ENCODE measurements around the gene VAPA.

DNA sequence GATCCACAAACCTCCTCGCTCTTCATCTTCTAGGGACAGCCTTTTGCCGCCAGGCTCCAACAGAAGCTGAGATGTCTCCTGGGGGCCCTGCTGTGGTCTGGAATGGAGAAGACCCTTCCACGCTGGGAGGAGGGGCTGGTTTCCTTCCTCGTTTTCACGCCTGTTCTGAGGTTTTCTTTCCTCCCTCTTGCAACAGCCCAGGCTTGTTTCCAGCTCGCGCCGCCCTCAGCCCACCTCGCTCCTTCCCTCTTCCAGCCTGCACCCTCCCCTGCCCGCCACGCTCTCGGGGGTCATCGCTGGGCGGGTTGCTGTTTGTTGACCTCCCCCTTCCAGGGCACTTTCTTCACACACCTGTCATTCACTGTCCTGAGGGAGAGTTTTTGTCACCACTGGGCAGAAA lies 55.4 kb downstream of the VAPA start:
- no peak for TF ChIP-seq POLR2A (IDR thresholded peaks at IDR 0.05)
- no peak for TF ChIP-seq POLR2AphosphoS5 (IDR thresholded peaks at IDR 0.05)
- TF ChIP-seq, protein P1, sequence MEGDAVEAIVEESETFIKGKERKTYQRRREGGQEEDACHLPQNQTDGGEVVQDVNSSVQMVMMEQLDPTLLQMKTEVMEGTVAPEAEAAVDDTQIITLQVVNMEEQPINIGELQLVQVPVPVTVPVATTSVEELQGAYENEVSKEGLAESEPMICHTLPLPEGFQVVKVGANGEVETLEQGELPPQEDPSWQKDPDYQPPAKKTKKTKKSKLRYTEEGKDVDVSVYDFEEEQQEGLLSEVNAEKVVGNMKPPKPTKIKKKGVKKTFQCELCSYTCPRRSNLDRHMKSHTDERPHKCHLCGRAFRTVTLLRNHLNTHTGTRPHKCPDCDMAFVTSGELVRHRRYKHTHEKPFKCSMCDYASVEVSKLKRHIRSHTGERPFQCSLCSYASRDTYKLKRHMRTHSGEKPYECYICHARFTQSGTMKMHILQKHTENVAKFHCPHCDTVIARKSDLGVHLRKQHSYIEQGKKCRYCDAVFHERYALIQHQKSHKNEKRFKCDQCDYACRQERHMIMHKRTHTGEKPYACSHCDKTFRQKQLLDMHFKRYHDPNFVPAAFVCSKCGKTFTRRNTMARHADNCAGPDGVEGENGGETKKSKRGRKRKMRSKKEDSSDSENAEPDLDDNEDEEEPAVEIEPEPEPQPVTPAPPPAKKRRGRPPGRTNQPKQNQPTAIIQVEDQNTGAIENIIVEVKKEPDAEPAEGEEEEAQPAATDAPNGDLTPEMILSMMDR (IDR thresholded peaks at IDR 0.05): no peak
- no peak for TF ChIP-seq EP300 (IDR thresholded peaks at IDR 0.05)

Data from sigmoid colon (tissue), 4 donors.